ENCODE measurements around the gene TRAPPC2L.

GRCh38 chr16:88848557-88848956 lies 8.4 kb upstream of the TRAPPC2L start:
- TF ChIP-seq POLR2AphosphoS5 (IDR thresholded peaks at IDR 0.05; ENCODE audit: low read depth, low read length) (no peak), TAF1 (IDR thresholded peaks at IDR 0.05; ENCODE audit: borderline replicate concordance, insufficient read depth, low read length) (no peak), REST (IDR thresholded peaks at IDR 0.05; ENCODE audit: insufficient read depth in 1 of 2, low read depth in 2 of 2, low read length in 2 of 2) (no peak), FOXP2 (optimal IDR thresholded peaks at IDR 0.05; ENCODE audit: borderline replicate concordance, extremely low read depth, extremely low read length, insufficient read depth) (no peak), SIN3A (IDR thresholded peaks at IDR 0.05; ENCODE audit: borderline replicate concordance, insufficient read depth, low read length) (no peak)
